T-helper 1 cell (primary cell): Measurements from ENCODE around the gene JUND.

Source experiments
- DNase-seq, 5 donors: peaks; one replicate each; pipeline ENCODE4 v3.0.0-alpha.2; 2012 to 2020

Gene JUND

DNA sequence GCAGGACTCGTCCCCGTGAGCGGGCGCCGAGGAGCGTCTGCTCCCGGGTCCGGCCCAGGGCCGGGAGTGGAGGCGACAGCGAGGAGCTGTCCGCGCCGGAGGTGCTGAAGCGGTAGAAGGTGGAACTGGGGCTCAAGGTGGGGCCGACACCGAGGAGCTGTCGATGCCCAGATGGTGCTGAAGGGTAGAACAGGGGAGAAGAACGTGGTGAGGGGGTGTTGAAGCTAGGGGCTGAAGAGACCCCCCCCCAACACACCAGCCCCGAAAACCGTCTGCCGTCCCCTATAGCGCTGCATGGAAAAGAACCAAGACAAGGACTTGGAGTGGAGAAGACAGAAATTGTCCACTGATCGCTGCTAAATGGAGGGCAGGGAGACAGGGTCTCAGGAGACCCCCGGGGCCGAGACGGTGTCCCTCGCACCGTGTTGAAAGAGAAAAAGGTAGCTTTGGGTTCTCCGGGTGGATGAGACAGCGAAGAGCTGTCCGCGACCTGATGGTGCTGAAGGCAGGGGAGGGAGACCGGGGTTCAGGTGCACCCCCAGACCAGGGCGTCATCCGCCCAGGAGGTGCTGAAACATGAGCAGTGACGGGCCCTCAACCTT is 48.1 kb downstream of the JUND start:
- DNase-seq: peak in 3 of 5 donors; percentile 31 to 47 (median 42)

DNA sequence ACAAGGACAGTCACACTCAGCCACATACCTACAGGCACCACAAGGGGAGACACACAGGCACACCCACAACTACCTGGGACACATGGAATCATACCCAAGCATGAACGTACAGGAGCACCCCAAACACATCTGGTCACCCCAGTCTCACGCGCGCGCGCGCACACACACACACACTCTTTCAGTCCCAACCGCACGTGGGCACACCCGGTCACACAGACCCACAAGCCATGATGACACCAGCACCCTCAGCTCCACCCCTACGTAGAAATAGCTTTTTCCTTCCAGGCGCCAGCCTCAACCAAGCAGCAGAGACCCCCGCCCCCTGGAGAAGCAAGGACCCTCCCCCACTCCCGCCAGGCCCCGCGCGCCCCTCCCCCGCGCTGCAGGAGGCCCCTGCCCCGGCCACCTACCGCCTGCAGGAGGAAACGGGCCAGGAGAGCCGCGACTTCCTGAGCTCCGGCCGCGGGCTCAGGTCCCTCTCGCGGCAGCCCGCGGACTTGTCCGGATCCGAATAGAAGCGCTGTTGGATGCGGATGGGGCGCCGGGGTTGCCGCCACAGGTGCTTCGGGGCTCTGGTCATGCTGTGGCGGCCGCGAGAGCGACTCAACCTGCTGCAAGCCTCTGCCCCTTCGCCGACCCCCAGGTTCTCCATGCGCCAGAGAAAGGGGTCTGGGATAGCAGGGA is 48.7 kb downstream of the JUND start:
- no peak for DNase-seq

- DNase-seq: no peak
These were observed 49.6 kb downstream of the JUND start for GRCh38 chr19:18231775-18232174.

DNA sequence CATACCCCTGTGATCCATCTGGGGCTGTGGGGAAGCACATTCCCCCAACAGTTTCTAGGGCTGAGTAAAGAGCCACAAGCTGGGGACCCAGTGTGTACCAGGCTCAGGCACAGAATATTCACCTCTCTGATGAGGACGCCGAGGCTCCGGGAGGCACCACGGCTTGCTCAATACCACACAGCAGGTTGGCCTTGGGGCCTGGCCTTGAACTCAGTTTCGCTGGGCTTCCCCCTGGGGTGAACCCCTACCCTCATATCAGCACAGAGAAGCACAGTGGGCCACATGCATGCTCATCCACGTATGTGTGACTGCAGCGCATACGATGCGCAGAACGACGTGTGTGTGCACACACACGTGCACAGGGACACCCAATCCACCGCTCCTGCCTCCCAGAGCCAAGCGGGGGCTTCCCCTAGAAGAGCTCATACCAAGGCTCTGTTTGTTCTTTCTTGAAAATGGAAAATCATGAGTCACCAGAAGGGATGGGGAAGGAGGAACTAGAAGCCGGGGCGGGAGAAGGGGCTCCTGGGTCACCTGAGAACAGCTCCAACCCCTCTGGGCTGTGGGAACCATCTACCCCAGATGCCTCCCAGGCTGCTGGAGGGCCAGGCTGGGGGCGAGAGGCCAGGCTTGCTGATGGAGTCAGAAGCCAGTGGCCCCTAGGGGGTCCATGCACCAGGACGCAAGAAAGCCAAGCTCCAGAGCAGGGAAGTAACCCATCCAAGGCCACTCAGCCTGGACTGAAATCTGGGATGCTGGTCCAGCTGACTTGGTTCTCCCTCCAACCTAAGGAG is 50.3 kb downstream of the JUND start:
- no peak for DNase-seq

DNA sequence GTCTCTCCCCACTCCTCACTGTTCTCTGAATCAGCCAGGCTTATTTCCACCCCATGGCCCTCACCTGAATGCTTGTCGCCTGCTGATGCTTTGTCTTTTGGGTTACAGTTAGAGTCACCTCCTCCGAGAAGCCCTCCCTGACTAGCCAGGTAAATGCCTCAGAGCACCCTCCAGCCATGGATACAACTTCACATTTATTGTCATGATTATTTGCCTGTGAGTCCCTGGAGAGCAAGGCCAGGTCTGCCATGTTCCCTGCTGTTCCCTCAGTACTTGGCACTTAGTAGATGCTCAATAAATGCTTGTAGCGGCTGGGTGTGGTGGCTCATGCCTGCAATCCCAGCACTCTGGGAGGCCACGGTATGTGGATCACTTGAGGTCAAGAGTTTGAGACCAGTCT is 51.5 kb downstream of the JUND start:
- DNase-seq: no peak
